Spinal cord (tissue), 10 donors: ENCODE measurements around the gene TMIGD2. TPM values are rescaled to one million over a fixed set of nuclear protein-coding genes. Genes with fewer than 3 reads are reported as not detected.
"Not testable (repeated sequence)": the region's sequence is repeated elsewhere in the genome, so short reads cannot be mapped to it uniquely, and the experiment has no call there.

ENCODE experiments used
- DNase-seq, 6 donors: peaks; one replicate each; pipeline versions ENCODE4 v3.0.0 to v3.0.0-alpha.2; 2013 to 2015; ENCODE audit warnings: low spot score in 6 of 6, low read depth in 4 of 6
- H3K27ac ChIP-seq: one replicate; pipeline ENCODE4 v1.5.1; 2013; ENCODE audit warnings: low read depth, low read length, control low read depth
- H3K27me3 ChIP-seq: one replicate; pipeline ENCODE4 v1.6.1; 2013; ENCODE audit warnings: low read length; ENCODE audit not compliant: control insufficient read depth, insufficient read depth
- H3K36me3 ChIP-seq: one replicate; pipeline ENCODE4 v1.6.1; 2013; ENCODE audit warnings: low read length; ENCODE audit not compliant: control insufficient read depth, insufficient read depth
- H3K4me1 ChIP-seq: one replicate; pipeline ENCODE4 v1.6.1; 2013; ENCODE audit warnings: low read length; ENCODE audit not compliant: control insufficient read depth, insufficient read depth
- H3K4me3 ChIP-seq: one replicate; pipeline ENCODE4 v1.5.1; 2013; ENCODE audit warnings: low read depth, low read length, control low read depth
- H3K9me3 ChIP-seq: one replicate; pipeline ENCODE4 v1.6.1; 2013; ENCODE audit warnings: low read length; ENCODE audit not compliant: control insufficient read depth, insufficient read depth
- WGBS: methylation state at CpG from one replicate; pipeline ENCODE4 v1.1.5; 2013; ENCODE audit warnings: missing lambda C conversion rate; ENCODE audit not compliant: insufficient coverage; 5-methylcytosine and 5-hydroxymethylcytosine counted together
- polyA plus RNA-seq, 2 donors: library from polyadenylated mRNA; unstranded; fragments of 120-200 nt; gene quantifications; one replicate each; pipeline ENCODE4 v1.2.1, GENCODE V29; 2013; ENCODE audit not compliant: insufficient read length in 2 of 2
- total RNA-seq, 2 donors: library from RNA; depleted of rRNA in 1 of 2; stranded (reverse); fragments of 120-200 nt in 1 of 2; fragments of >200 nt in 1 of 2; gene quantifications; one replicate each; pipeline versions ENCODE4 v1.2.3 to v1.2.4, GENCODE V29; 2013 to 2014
- donor health status: healthy.

The TMIGD2 gene
- total and polyA plus RNA-seq, 4 donors = 0.79 to 1.6 (median 1.0) TPM

- Histone ChIP-seq H3K4me1 (peaks cover 17% of the 10 kb centered on the region), H3K27me3 (peaks cover 2% of the 10 kb centered on the region), H3K4me3 (no peak overlapping the region), H3K27ac (no peak overlapping the region), H3K36me3 (no peaks in the 10 kb centered on the region), H3K9me3 (no peaks in the 10 kb centered on the region)
- 76% methylated on average over 2 of the region's 8 CpGs for WGBS
- DNase-seq = no peak
Observed at GRCh38 chr19:4298810-4299550, 3.2 kb downstream of the TMIGD2 start.

- WGBS = 51% methylated on average over 19 of the region's 27 CpGs
- no peak overlapping the region for H3K27ac ChIP-seq
- H3K9me3 ChIP-seq = no peaks in the 10 kb centered on the region
- H3K36me3 ChIP-seq = no peaks in the 10 kb centered on the region
- peaks cover 2% of the 10 kb centered on the region for H3K27me3 ChIP-seq
- no peak overlapping the region for H3K4me3 ChIP-seq
- no peak for DNase-seq
- H3K4me1 ChIP-seq = peaks cover 14% of the 10 kb centered on the region
Observed at GRCh38 chr19:4297901-4298809, 4.0 kb downstream of the TMIGD2 start.

- 77% methylated on average over 5 of the region's 14 CpGs for WGBS
- DNase-seq = peak in 3 of 6 donors; percentile 51 to 87 (median 78)
- H3K4me1 ChIP-seq = peaks cover 18% of the 10 kb centered on the region
- no peaks in the 10 kb centered on the region for H3K9me3 ChIP-seq
- H3K36me3 ChIP-seq = peaks cover 3% of the 10 kb centered on the region
- peaks cover 2% of the 10 kb centered on the region for H3K27me3 ChIP-seq
- no peak overlapping the region for H3K4me3 ChIP-seq
- H3K27ac ChIP-seq = no peak overlapping the region
Observed at GRCh38 chr19:4295972-4296771, 6.0 kb downstream of the TMIGD2 start.

- Histone ChIP-seq H3K4me1 (peaks cover 18% of the 10 kb centered on the region), H3K9me3 (no peaks in the 10 kb centered on the region), H3K27ac (no peak overlapping the region), H3K27me3 (peaks cover 2% of the 10 kb centered on the region), H3K4me3 (no peak overlapping the region), H3K36me3 (peaks cover 9% of the 10 kb centered on the region)
- DNase-seq = no peak
- WGBS = 47% methylated on average over 5 of the region's 10 CpGs
Observed at GRCh38 chr19:4294389-4294788, 7.8 kb downstream of the TMIGD2 start.

- H3K9me3 ChIP-seq = no peaks in the 10 kb centered on the region
- H3K27me3 ChIP-seq = no peaks in the 10 kb centered on the region
- H3K36me3 ChIP-seq = peaks cover 9% of the 10 kb centered on the region
- DNase-seq = no peak
- WGBS = 78% methylated on average over 13 of the region's 15 CpGs
- peaks cover 18% of the 10 kb centered on the region for H3K4me1 ChIP-seq
- H3K4me3 ChIP-seq = no peak overlapping the region
- H3K27ac ChIP-seq = no peak overlapping the region
Observed at GRCh38 chr19:4292515-4292914, 9.7 kb downstream of the TMIGD2 start.

- Histone ChIP-seq H3K36me3 (peaks cover 9% of the 10 kb centered on the region), H3K9me3 (no peaks in the 10 kb centered on the region), H3K27ac (no peak overlapping the region), H3K27me3 (no peaks in the 10 kb centered on the region), H3K4me3 (no peak overlapping the region), H3K4me1 (peaks cover 8% of the 10 kb centered on the region)
- DNase-seq = no peak
- 18% methylated on average over 3 of the region's 8 CpGs for WGBS
Observed at GRCh38 chr19:4291184-4291732, 10.9 kb downstream of the TMIGD2 start.

GRCh38 chr19:4288091-4288777, 14.0 kb downstream of the TMIGD2 start:
- H3K4me1 ChIP-seq = peaks cover 4% of the 10 kb centered on the region
- H3K36me3 ChIP-seq = peaks cover 18% of the 10 kb centered on the region
- H3K27ac ChIP-seq = no peak overlapping the region
- DNase-seq = no peak
- H3K4me3 ChIP-seq = no peak overlapping the region
- WGBS = 80% methylated on average over 13 of the region's 16 CpGs
- no peaks in the 10 kb centered on the region for H3K27me3 ChIP-seq
- no peaks in the 10 kb centered on the region for H3K9me3 ChIP-seq

GRCh38 chr19:4286141-4286540, 16.0 kb downstream of the TMIGD2 start:
- not testable (repeated sequence) for H3K9me3 ChIP-seq, H3K4me3 ChIP-seq, H3K27me3 ChIP-seq, DNase-seq, H3K4me1 ChIP-seq, H3K27ac ChIP-seq
- 83% methylated on average over 4 of the region's 4 CpGs for WGBS
- H3K36me3 ChIP-seq = peaks cover 19% of the 10 kb centered on the region

GRCh38 chr19:4284974-4285373, 17.2 kb downstream of the TMIGD2 start:
- Histone ChIP-seq H3K36me3 (peaks cover 13% of the 10 kb centered on the region), H3K27me3 (peaks cover 4% of the 10 kb centered on the region), H3K27ac (no peak overlapping the region), H3K4me1 (peaks cover 5% of the 10 kb centered on the region), H3K4me3 (no peak overlapping the region), H3K9me3 (no peaks in the 10 kb centered on the region)
- 79% methylated on average over 5 of the region's 6 CpGs for WGBS
- DNase-seq = no peak
